ENCODE measurements around the gene FARS2.

Gene FARS2

GRCh38 chr6:5323979-5324378, 62.7 kb downstream of the FARS2 start:
- FAIRE-seq, result no peak
- DNase-seq (ENCODE audit: low spot score), result no peak

GRCh38 chr6:5325173-5325572, 63.9 kb downstream of the FARS2 start:
- FAIRE-seq, result no peak

GRCh38 chr6:5326022-5326641, 64.8 kb downstream of the FARS2 start:
- no peak for DNase-seq (ENCODE audit: low spot score)
- FAIRE-seq, result no peak

More at GRCh38 chr6:5325173-5325572, 63.9 kb downstream of the FARS2 start:
- no peak for DNase-seq (ENCODE audit: low spot score)

- FAIRE-seq (no peak), DNase-seq (ENCODE audit: low spot score) (no peak)
Observed at GRCh38 chr6:5328800-5329199, 67.5 kb downstream of the FARS2 start.

GRCh38 chr6:5331845-5332442, 70.6 kb downstream of the FARS2 start:
- DNase-seq (ENCODE audit: low spot score), result no peak
- no peak for FAIRE-seq

GRCh38 chr6:5333658-5334057, 72.3 kb downstream of the FARS2 start:
- no peak for FAIRE-seq
- no peak for DNase-seq (ENCODE audit: low spot score)

GRCh38 chr6:5334341-5334740, 73.0 kb downstream of the FARS2 start:
- DNase-seq (ENCODE audit: low spot score), result no peak
- no peak for FAIRE-seq

GRCh38 chr6:5335020-5335419, 73.7 kb downstream of the FARS2 start:
- FAIRE-seq, result no peak
- DNase-seq (ENCODE audit: low spot score), result no peak

- DNase-seq (ENCODE audit: low spot score) (no peak), FAIRE-seq (no peak)
Observed at GRCh38 chr6:5337573-5337972, 76.3 kb downstream of the FARS2 start.

- no peak for FAIRE-seq
- DNase-seq (ENCODE audit: low spot score), result no peak
Observed at GRCh38 chr6:5338177-5338960, 77.1 kb downstream of the FARS2 start.

GRCh38 chr6:5339786-5340185, 78.5 kb downstream of the FARS2 start:
- FAIRE-seq, result no peak

GRCh38 chr6:5341845-5342244, 80.5 kb downstream of the FARS2 start:
- FAIRE-seq (no peak), DNase-seq (ENCODE audit: low spot score) (no peak)

More at GRCh38 chr6:5339786-5340185, 78.5 kb downstream of the FARS2 start:
- no peak for DNase-seq (ENCODE audit: low spot score)

GRCh38 chr6:5343998-5344397, 82.7 kb downstream of the FARS2 start:
- DNase-seq (ENCODE audit: low spot score) (no peak), FAIRE-seq (no peak)

GRCh38 chr6:5345324-5345723, 84.0 kb downstream of the FARS2 start:
- no peak for FAIRE-seq

GRCh38 chr6:5351552-5352210, 90.4 kb downstream of the FARS2 start:
- DNase-seq (ENCODE audit: low spot score) (no peak), FAIRE-seq (no peak)

More at GRCh38 chr6:5345324-5345723, 84.0 kb downstream of the FARS2 start:
- no peak for DNase-seq (ENCODE audit: low spot score)

GRCh38 chr6:5353971-5354370, 92.7 kb downstream of the FARS2 start:
- no peak for DNase-seq (ENCODE audit: low spot score)
- FAIRE-seq, result no peak

GRCh38 chr6:5357486-5357885, 96.2 kb downstream of the FARS2 start:
- FAIRE-seq, result no peak
- no peak for DNase-seq (ENCODE audit: low spot score)

- DNase-seq (ENCODE audit: low spot score) (no peak), FAIRE-seq (no peak)
Observed at GRCh38 chr6:5359417-5359816, 98.1 kb downstream of the FARS2 start.

- FAIRE-seq (no peak), DNase-seq (ENCODE audit: low spot score) (no peak)
Observed at GRCh38 chr6:5361396-5361795, 100.1 kb downstream of the FARS2 start.

- no peak for FAIRE-seq
Observed at GRCh38 chr6:5365436-5366195, 104.3 kb downstream of the FARS2 start.

GRCh38 chr6:5366941-5367340, 105.6 kb downstream of the FARS2 start:
- no peak for FAIRE-seq
- DNase-seq (ENCODE audit: low spot score), result no peak

More at GRCh38 chr6:5365436-5366195, 104.3 kb downstream of the FARS2 start:
- no peak for DNase-seq (ENCODE audit: low spot score)
